Cardiac muscle cell (in vitro differentiated cells and primary cell): Measurements from ENCODE around the gene SIGLEC1. TPM values are rescaled to one million over a fixed set of nuclear protein-coding genes. Genes with fewer than 3 reads are reported as not detected.
A peak's percentile ranks its signal among the peaks of the same experiment; 100 is the strongest.

Experiments used
- DNase-seq, 2 donors: peaks; one replicate each; pipeline versions ENCODE4 v3.0.0 to v3.0.0-alpha.2; 2010 to 2017; ENCODE audit warnings: low read depth in 1 of 2, low spot score in 1 of 2
- H3K27ac ChIP-seq: fragments of 200-600 bp; sonication (generic); 2 replicates; pipeline ENCODE4 v1.5.1; 2016
- H3K27me3 ChIP-seq: fragments of 200-600 bp; sonication (generic); 2 replicates; pipeline ENCODE4 v1.6.0; 2016; ENCODE audit warnings: control low read depth
- H3K36me3 ChIP-seq: fragments of 200-600 bp; sonication (generic); 2 replicates; pipeline ENCODE4 v1.5.1; 2016; ENCODE audit warnings: control low read depth
- H3K4me1 ChIP-seq: fragments of 200-600 bp; sonication (generic); 2 replicates; pipeline ENCODE4 v1.8.1; 2017; ENCODE audit warnings: low read depth, mild to moderate bottlenecking, mixed run types
- H3K4me3 ChIP-seq: fragments of 200-600 bp; sonication (generic); 2 replicates; pipeline ENCODE4 v1.5.1; 2016; ENCODE audit warnings: mild to moderate bottlenecking
- H3K9me3 ChIP-seq: fragments of 200-600 bp; sonication (generic); 2 replicates; pipeline ENCODE4 v1.5.1; 2017; ENCODE audit warnings: low read depth, mild to moderate bottlenecking, control low read depth
- polyA plus RNA-seq: library from polyadenylated mRNA; unstranded; fragments of >200 nt; fragmentation: Nextera tagmentation; extraction: Ambion mirVana; gene quantifications from 2 replicates; pipeline ENCODE4 v1.2.1, GENCODE V29; 2016
- total RNA-seq: library from RNA; depleted of rRNA; stranded (reverse); fragments of >200 nt; gene quantifications from 2 replicates; pipeline ENCODE4 v1.2.3, GENCODE V29; 2016
- TF ChIP-seq, protein P1 (sequence below): IDR thresholded peaks from 2 replicates; pipeline ENCODE4 v1.5.1; 2012; ENCODE audit warnings: low read depth, mild to moderate bottlenecking, low read length

The SIGLEC1 gene
- total and polyA plus RNA-seq, 2 experiments from 2014 or later, result not detected

DNA sequence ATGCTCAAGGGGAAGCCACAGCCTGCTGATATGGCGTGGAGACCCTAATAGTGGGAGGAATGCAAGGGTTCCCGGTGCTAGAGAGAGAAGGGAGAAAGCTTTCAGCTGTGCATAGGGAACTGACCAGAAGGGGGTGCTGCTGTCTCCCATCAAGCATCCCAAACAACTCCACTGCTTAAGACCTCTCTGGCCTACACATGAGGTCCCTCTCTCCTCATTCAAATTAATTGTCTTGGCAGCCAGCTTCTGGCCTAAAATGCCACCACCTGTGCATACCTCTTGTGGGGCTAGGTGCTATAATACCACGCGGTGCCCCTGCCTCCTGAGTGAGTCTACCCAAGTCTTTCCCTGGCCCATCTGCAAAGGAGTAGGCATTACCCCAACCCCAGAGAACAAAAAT is 40.7 kb upstream of the SIGLEC1 start:
- H3K27ac ChIP-seq, result no peak overlapping the region
- peak; percentile 68 to 84 for DNase-seq
- H3K27me3 ChIP-seq, result peaks cover 48% of the 10 kb centered on the region
- no peaks in the 10 kb centered on the region for H3K36me3 ChIP-seq
- TF ChIP-seq, protein P1, sequence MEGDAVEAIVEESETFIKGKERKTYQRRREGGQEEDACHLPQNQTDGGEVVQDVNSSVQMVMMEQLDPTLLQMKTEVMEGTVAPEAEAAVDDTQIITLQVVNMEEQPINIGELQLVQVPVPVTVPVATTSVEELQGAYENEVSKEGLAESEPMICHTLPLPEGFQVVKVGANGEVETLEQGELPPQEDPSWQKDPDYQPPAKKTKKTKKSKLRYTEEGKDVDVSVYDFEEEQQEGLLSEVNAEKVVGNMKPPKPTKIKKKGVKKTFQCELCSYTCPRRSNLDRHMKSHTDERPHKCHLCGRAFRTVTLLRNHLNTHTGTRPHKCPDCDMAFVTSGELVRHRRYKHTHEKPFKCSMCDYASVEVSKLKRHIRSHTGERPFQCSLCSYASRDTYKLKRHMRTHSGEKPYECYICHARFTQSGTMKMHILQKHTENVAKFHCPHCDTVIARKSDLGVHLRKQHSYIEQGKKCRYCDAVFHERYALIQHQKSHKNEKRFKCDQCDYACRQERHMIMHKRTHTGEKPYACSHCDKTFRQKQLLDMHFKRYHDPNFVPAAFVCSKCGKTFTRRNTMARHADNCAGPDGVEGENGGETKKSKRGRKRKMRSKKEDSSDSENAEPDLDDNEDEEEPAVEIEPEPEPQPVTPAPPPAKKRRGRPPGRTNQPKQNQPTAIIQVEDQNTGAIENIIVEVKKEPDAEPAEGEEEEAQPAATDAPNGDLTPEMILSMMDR, result peak; percentile 88
- no peak overlapping the region for H3K4me3 ChIP-seq
- no peaks in the 10 kb centered on the region for H3K9me3 ChIP-seq
- H3K4me1 ChIP-seq, result no peaks in the 10 kb centered on the region

DNA sequence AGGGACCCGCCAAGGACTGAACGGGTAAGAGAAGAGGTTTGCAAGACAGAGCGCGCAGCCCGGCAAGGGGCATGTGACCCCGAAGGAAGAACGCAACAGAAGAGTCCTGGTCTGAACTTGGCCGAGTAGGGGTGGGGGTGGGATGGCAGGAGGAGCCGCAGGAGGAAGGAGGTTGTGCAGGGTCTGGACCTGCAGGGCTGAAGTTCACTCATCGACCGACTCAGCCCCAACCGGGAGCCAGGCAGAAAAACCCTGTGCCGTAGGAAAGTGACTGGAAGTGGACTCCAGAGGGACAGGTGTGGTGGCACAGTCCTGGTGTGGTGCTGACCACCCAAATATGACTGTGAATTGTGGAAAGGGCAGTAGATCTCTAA is 40.0 kb upstream of the SIGLEC1 start:
- Histone ChIP-seq H3K9me3 (no peaks in the 10 kb centered on the region), H3K4me1 (no peaks in the 10 kb centered on the region), H3K27ac (no peak overlapping the region), H3K27me3 (peaks cover 53% of the 10 kb centered on the region), H3K36me3 (no peaks in the 10 kb centered on the region), H3K4me3 (no peak overlapping the region)
- TF ChIP-seq, protein P1, result no peak
- no peak for DNase-seq

DNA sequence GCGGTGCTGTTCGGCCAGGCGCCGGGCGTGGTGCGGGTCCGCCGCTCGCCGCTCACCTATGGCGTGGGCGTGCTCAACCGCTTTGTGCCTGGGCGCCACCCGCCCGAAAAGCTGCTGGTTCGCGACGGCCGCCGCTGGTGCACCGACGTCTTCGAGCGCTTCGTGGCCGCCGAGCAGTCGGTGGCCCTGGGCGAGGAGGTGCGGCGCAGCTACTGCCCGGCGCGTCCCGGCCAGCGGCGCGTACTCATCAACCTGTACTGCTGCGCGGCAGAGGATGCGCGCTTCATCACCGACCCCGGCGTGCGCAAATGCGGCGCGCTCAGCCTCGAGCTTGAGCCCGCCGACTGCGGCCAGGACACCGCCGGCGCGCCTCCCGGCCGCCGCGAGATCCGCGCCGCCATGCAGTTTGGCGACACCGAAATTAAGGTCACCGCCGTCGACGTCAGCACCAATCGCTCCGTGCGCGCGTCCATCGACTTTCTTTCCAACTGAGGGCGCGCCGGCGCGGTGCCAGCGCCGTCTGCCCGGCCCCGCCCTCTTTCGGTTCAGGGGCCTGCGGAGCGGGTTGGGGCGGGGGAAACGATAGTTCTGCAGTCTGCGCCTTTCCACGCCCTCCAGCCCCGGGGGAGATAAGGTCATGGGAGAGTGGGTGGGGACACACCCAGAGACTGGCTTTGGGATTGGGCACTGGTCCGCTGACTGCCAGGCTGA is 39.4 kb upstream of the SIGLEC1 start:
- DNase-seq, result peak in 1 of 2 donors; percentile 58
- Histone ChIP-seq H3K9me3 (no peaks in the 10 kb centered on the region), H3K27me3 (peaks cover 53% of the 10 kb centered on the region), H3K36me3 (no peaks in the 10 kb centered on the region), H3K4me3 (peak overlapping the region; percentile 24), H3K4me1 (no peaks in the 10 kb centered on the region), H3K27ac (no peak overlapping the region)
- TF ChIP-seq, protein P1, result no peak

DNA sequence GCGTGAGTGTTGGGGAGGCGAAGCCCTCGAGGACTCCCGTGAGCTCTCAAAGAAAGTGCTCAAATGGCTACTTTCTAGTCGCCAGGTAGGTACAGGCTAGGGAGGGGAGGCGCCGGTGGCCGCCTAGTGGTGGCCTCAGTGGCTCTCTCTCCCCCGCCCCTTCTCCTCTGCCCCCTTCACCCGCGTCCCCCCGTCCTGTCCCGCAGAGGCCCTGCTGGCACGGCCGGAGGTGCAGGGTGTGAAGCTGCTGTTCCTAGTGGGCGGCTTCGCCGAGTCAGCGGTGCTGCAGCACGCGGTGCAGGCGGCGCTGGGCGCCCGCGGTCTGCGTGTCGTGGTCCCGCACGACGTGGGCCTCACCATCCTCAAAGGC is 38.9 kb upstream of the SIGLEC1 start:
- no peak for DNase-seq
- TF ChIP-seq, protein P1, result no peak
- H3K9me3 ChIP-seq, result no peaks in the 10 kb centered on the region
- H3K4me3 ChIP-seq, result peak overlapping the region; percentile 24
- no peaks in the 10 kb centered on the region for H3K4me1 ChIP-seq
- no peaks in the 10 kb centered on the region for H3K36me3 ChIP-seq
- no peak overlapping the region for H3K27ac ChIP-seq
- peaks cover 53% of the 10 kb centered on the region for H3K27me3 ChIP-seq

DNA sequence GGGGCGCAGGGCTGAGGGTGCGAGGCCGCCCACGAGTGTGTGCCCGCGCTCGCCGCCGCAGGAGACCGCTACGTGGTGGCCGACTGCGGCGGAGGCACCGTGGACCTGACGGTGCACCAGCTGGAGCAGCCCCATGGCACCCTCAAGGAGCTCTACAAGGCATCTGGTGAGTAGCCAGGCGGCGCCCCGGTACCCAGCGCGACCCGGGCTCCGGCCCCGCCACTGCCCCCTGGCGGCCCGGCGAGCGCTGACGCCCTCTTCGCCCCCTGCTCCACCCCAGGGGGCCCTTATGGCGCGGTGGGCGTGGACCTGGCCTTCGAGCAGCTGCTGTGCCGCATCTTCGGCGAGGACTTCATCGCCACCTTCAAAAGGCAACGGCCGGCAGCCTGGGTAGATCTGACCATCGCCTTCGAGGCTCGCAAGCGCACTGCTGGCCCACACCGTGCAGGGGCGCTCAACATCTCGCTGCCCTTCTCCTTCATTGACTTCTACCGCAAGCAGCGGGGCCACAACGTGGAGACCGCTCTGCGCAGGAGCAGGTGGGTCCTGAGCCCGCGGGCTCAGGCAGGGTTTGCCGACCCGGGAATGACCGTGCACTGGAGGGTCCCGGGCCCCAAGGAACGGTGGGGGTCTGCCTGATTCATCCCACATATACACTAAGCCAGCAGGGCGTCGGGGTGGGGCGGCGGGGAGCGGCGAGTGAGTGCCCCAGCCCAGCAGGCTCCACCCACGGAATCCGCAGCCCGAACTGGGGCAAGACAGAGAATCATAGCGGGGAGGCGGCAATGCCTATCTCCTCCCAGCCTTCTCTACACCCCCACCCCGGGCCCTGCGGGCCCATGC is 37.5 kb upstream of the SIGLEC1 start:
- peaks cover 65% of the 10 kb centered on the region for H3K27me3 ChIP-seq
- peak in 1 of 2 donors; percentile 63 for DNase-seq
- H3K9me3 ChIP-seq, result no peaks in the 10 kb centered on the region
- H3K36me3 ChIP-seq, result no peaks in the 10 kb centered on the region
- H3K27ac ChIP-seq, result no peak overlapping the region
- peak overlapping the region; percentile 15 for H3K4me3 ChIP-seq
- H3K4me1 ChIP-seq, result no peaks in the 10 kb centered on the region
- TF ChIP-seq, protein P1, result peak; percentile 53
